Femur (tissue), 1 donor: ENCODE data around the gene RPA1.

ENCODE experiments used
- DNase-seq: peaks from one replicate; pipeline ENCODE4 v3.0.0-alpha.2; 2017

The RPA1 gene

GRCh38 chr17:1942666-1943435, 113.0 kb downstream of the RPA1 start:
- no peak for DNase-seq

- DNase-seq: no peak
These were observed 113.6 kb downstream of the RPA1 start for GRCh38 chr17:1943436-1943831.

- DNase-seq: no peak
These were observed 115.8 kb downstream of the RPA1 start for GRCh38 chr17:1945621-1946020.

GRCh38 chr17:1946021-1946932, 116.5 kb downstream of the RPA1 start:
- DNase-seq: no peak

GRCh38 chr17:1947229-1947742, 117.5 kb downstream of the RPA1 start:
- DNase-seq: no peak

GRCh38 chr17:1947743-1948516, 118.1 kb downstream of the RPA1 start:
- no peak for DNase-seq

- DNase-seq: no peak
These were observed 118.7 kb downstream of the RPA1 start for GRCh38 chr17:1948517-1948825.
